Pancreas (tissue), 10 donors: ENCODE measurements around the gene PPARD. TPM values are rescaled to one million over a fixed set of nuclear protein-coding genes. Genes with fewer than 3 reads are reported as not detected.

ENCODE experiments used
- ATAC-seq, 4 donors: fragments of 200-7000 bp; cut with Tn5 transposase; one replicate each; pipeline versions ENCODE4 v1.8.0 to v1.9.1; 2020; ENCODE audit warnings: mild to moderate bottlenecking in 4 of 4, moderate library complexity in 4 of 4
- DNase-seq, 6 donors: peaks; one replicate each; pipeline ENCODE4 v3.0.0-alpha.2; 2020
- FAIRE-seq: peaks from 2 replicates; lab custom pipeline; 2012; peaks lifted over from hg19 to GRCh38; lab: Jason Lieb, UNC
- H3K27ac ChIP-seq, 4 donors: fragments of 200-600 bp; sonication (generic); 1 replicate in 3 of 4; 2 replicates in 1 of 4; pipeline versions ENCODE4 v1.5.0 to v1.8.0; 2020
- H3K27me3 ChIP-seq, 4 donors: fragments of 200-600 bp; one replicate each; pipeline ENCODE4 v1.8.0; 2021
- H3K36me3 ChIP-seq, 3 donors: fragments of 200-600 bp; sonication (generic) in 1 of 3; one replicate each; pipeline versions ENCODE4 v1.5.0 to v1.8.0; 2020 to 2021
- H3K4me1 ChIP-seq, 3 donors: fragments of 200-600 bp; one replicate each; pipeline ENCODE4 v1.8.0; 2021
- H3K4me3 ChIP-seq, 4 donors: fragments of 200-600 bp; sonication (generic) in 2 of 4; one replicate each; pipeline versions ENCODE4 v1.5.0 to v1.8.0; 2020 to 2021
- H3K9me3 ChIP-seq, 4 donors: fragments of 200-600 bp; one replicate each; pipeline ENCODE4 v1.8.0; 2021
- CTCF ChIP-seq, 4 donors: fragments of 200-600 bp; sonication (generic) in 3 of 4; IDR thresholded peaks; one replicate each; pipeline versions ENCODE4 v1.5.0 to v1.8.0; 2021; ENCODE audit warnings: antibody characterized with exemption in 4 of 4
- WGBS, 2 donors: extraction: QIAGEN DNeasy Blood & Tissue Kit; methylation state at CpG; one replicate each; pipeline ENCODE4 v1.1.7; 2013; 5-methylcytosine and 5-hydroxymethylcytosine counted together
- intact Hi-C, 3 donors: fragments of 100-400 bp; cut with DNase I; formaldehyde crosslinking; loops; one replicate each; pipeline versions ENCODE4 v1.11.1 to v1.14.2; 2022
- polyA plus RNA-seq, 2 donors: library from polyadenylated mRNA; stranded (reverse); fragments of 200-250 nt; gene quantifications; one replicate each; pipeline ENCODE4 v1.2.3, GENCODE V29; 2013
- total RNA-seq, 6 donors: library from RNA; stranded (reverse); fragmentation: NEBNext Ultra II Directional in 4 of 6; extraction: Animal tissue kit (Norgen Biotek cat#: 25700) in 4 of 6; gene quantifications; one replicate each; pipeline versions ENCODE4 v1.2.1 to v1.2.4, GENCODE V29; 2021 to 2023
- donor health status: healthy with polysubstance abuse.
- donor health status: DM: no; HTN: no; CAD: no; lungs with moderate emphysema.
- donor health status: DM: no; HTN: no; CAD: no.
- donor health status: control.
- donor health status: control.
- donor health status: Bipolar disorder and iron deficiency.
- donor health status: DM: yes; HTN: yes; CAD: no.
- donor health status: DM: no; HTN: no; CAD: no.
- donor health status: DM: no; HTN: no; CAD: no.
- donor health status: DM: yes; HTN: yes; CAD: no.

Gene PPARD
- total and polyA plus RNA-seq, 8 donors = 4.4 to 14.1 (median 8.2) TPM

- ATAC-seq (peak; percentile 88 to 94 (median 92)), DNase-seq (peak; percentile 94 to 98 (median 96)), FAIRE-seq (no peak)
- no peaks in the 10 kb centered on the region for H3K9me3 ChIP-seq
- peak within 1 kb of the TSS; percentile 61 to 90 (median 86) for H3K4me3 ChIP-seq
- WGBS, 2 donors = 0% methylated on average over 74 to 86 of the region's 86 CpGs
- TF ChIP-seq CTCF (IDR thresholded peaks at IDR 0.05) = peak; percentile 90 to 96 (median 93)
- peaks cover 0 to 18% (median 0%) of the 10 kb centered on the region in 3 donors for H3K36me3 ChIP-seq
- H3K27ac ChIP-seq = peak within 1 kb of the TSS; percentile 66 to 92 (median 78)
- peaks cover 0 to 15% (median 0%) of the 10 kb centered on the region in 3 donors for H3K4me1 ChIP-seq
- intact Hi-C loops = no loop called here
- H3K27me3 ChIP-seq = no peaks in the 10 kb centered on the region
Observed at GRCh38 chr6:35468181-35468979, 126.0 kb downstream of the PPARD start, which contains the start of gene RPL10A. TSS of gene RPL10A (plus strand) at chr6:35468401. CDS start at chr6:35468435, 34 bp downstream.

- FAIRE-seq (no peak), DNase-seq (peak in 3 of 6 donors; percentile 41 to 87 (median 64)), ATAC-seq (peak; percentile 5 to 40 (median 26))
- no peaks in the 10 kb centered on the region for H3K27me3 ChIP-seq
- peak overlapping the region; percentile 61 to 90 (median 86) for H3K4me3 ChIP-seq
- WGBS, 2 donors = 4 to 7% methylated on average over 37 of the region's 37 CpGs
- peaks cover 0 to 18% (median 0%) of the 10 kb centered on the region in 3 donors for H3K36me3 ChIP-seq
- H3K9me3 ChIP-seq = no peaks in the 10 kb centered on the region
- peaks cover 0 to 15% (median 0%) of the 10 kb centered on the region in 3 donors for H3K4me1 ChIP-seq
- intact Hi-C loops = no loop called here
- peak overlapping the region; percentile 66 to 92 (median 78) for H3K27ac ChIP-seq
- TF ChIP-seq CTCF (IDR thresholded peaks at IDR 0.05) = no peak
Observed at GRCh38 chr6:35468980-35469750, 126.8 kb downstream of the PPARD start.

GRCh38 chr6:35469751-35470662, 127.6 kb downstream of the PPARD start:
- H3K4me3 ChIP-seq = peak overlapping the region; percentile 61 to 90 (median 86)
- H3K4me1 ChIP-seq = peaks cover 0 to 15% (median 0%) of the 10 kb centered on the region in 3 donors
- H3K36me3 ChIP-seq = peaks cover 0 to 18% (median 0%) of the 10 kb centered on the region in 3 donors
- WGBS, 2 donors = 34 to 44% methylated on average over 18 of the region's 18 CpGs
- no peak for FAIRE-seq
- no peak for TF ChIP-seq CTCF (IDR thresholded peaks at IDR 0.05)
- H3K27ac ChIP-seq = peak overlapping the region in 1 of 4 donors; percentile 77
- no peaks in the 10 kb centered on the region for H3K27me3 ChIP-seq
- intact Hi-C loops = no loop called here
- no peaks in the 10 kb centered on the region for H3K9me3 ChIP-seq
- peak in 4 of 6 donors; percentile 60 to 77 (median 71) for DNase-seq
- ATAC-seq = no peak

GRCh38 chr6:35470663-35471120, 128.3 kb downstream of the PPARD start:
- Histone ChIP-seq H3K36me3 (peaks cover 0 to 18% (median 0%) of the 10 kb centered on the region in 3 donors), H3K4me1 (peaks cover 0 to 15% (median 0%) of the 10 kb centered on the region in 3 donors), H3K9me3 (no peaks in the 10 kb centered on the region), H3K27ac (no peak overlapping the region), H3K4me3 (peak overlapping the region in 1 of 4 donors; percentile 90), H3K27me3 (no peaks in the 10 kb centered on the region)
- no peak for DNase-seq
- intact Hi-C loops = no loop called here
- TF ChIP-seq CTCF (IDR thresholded peaks at IDR 0.05) = no peak
- ATAC-seq = no peak
- FAIRE-seq = no peak
- 66 to 73% methylated on average over 3 of the region's 3 CpGs for WGBS, 2 donors
